H9 (cell line): ENCODE results near the gene CSRNP3. TPM values are rescaled to one million over a fixed set of nuclear protein-coding genes. Genes with fewer than 3 reads are reported as not detected.

Experiments
- DNase-seq: peaks from one replicate; pipeline ENCODE4 v3.0.0-alpha.2; 2017
- H2AFZ ChIP-seq: one replicate; pipeline ENCODE4 v1.6.1; 2013; ENCODE audit warnings: mild to moderate bottlenecking, low read length, control low read depth, moderate library complexity
- H2AK5ac ChIP-seq: 2 replicates; pipeline ENCODE4 v1.6.1; 2013; ENCODE audit warnings: low read length, control low read depth, mixed read lengths; ENCODE audit not compliant: insufficient read length
- H2BK120ac ChIP-seq: one replicate; pipeline ENCODE4 v1.6.1; 2013; ENCODE audit warnings: low read depth, mild to moderate bottlenecking, low read length, control low read depth, inconsistent platforms; ENCODE audit not compliant: poor library complexity, severe bottlenecking
- H2BK12ac ChIP-seq: 2 replicates; pipeline ENCODE4 v1.6.1; 2013; ENCODE audit warnings: low read length, control low read depth, mixed read lengths, low read depth; ENCODE audit not compliant: insufficient read length
- H2BK15ac ChIP-seq: 2 replicates; pipeline ENCODE4 v1.6.1; 2013; ENCODE audit warnings: low read depth, low read length, control low read depth
- H2BK20ac ChIP-seq: one replicate; pipeline ENCODE4 v1.6.1; 2013; ENCODE audit warnings: low read depth, mild to moderate bottlenecking, low read length, control low read depth, inconsistent platforms; ENCODE audit not compliant: poor library complexity, severe bottlenecking
- H2BK5ac ChIP-seq: 2 replicates; pipeline ENCODE4 v1.6.1; 2013; ENCODE audit warnings: low read length, control low read depth, mixed read lengths; ENCODE audit not compliant: insufficient read length
- H3K14ac ChIP-seq: 2 replicates; pipeline ENCODE4 v1.6.1; 2013; ENCODE audit warnings: low read length, control low read depth; ENCODE audit not compliant: insufficient read depth
- H3K18ac ChIP-seq: 2 replicates; pipeline ENCODE4 v1.6.1; 2013; ENCODE audit warnings: low read depth, mild to moderate bottlenecking, mixed read lengths, low read length, control low read depth; ENCODE audit not compliant: insufficient read length
- H3K23ac ChIP-seq: 2 replicates; pipeline ENCODE4 v1.6.1; 2013; ENCODE audit warnings: low read length, control low read depth, mixed read lengths, low read depth; ENCODE audit not compliant: insufficient read length
- H3K23me2 ChIP-seq: 2 replicates; pipeline ENCODE4 v1.6.1; 2013; ENCODE audit warnings: low read depth, mild to moderate bottlenecking, mixed read lengths, low read length, control low read depth; ENCODE audit not compliant: insufficient read length, poor library complexity, severe bottlenecking
- H3K27ac ChIP-seq: 2 replicates; pipeline ENCODE4 v1.5.1; 2013; ENCODE audit warnings: low read length, control low read depth, mixed read lengths, low read depth; ENCODE audit not compliant: insufficient read length
- H3K27me3 ChIP-seq: 2 replicates; pipeline ENCODE4 v1.6.1; 2013; ENCODE audit warnings: low read length, control low read depth, inconsistent platforms; ENCODE audit not compliant: insufficient read depth
- H3K4ac ChIP-seq: 2 replicates; pipeline ENCODE4 v1.6.1; 2013; ENCODE audit warnings: low read depth, mild to moderate bottlenecking, control low read depth, inconsistent platforms, low read length, moderate library complexity
- H3K4me1 ChIP-seq: 2 replicates; pipeline ENCODE4 v1.6.1; 2013; ENCODE audit warnings: low read length, control low read depth, inconsistent platforms; ENCODE audit not compliant: insufficient read depth
- H3K4me2 ChIP-seq: 2 replicates; pipeline ENCODE4 v1.6.1; 2013; ENCODE audit warnings: low read length, control low read depth, mixed read lengths; ENCODE audit not compliant: insufficient read length, insufficient read depth
- H3K56ac ChIP-seq: 2 replicates; pipeline ENCODE4 v1.6.1; 2013; ENCODE audit warnings: low read depth, mild to moderate bottlenecking, mixed read lengths, low read length, control low read depth; ENCODE audit not compliant: insufficient read length
- H3K79me1 ChIP-seq: 2 replicates; pipeline ENCODE4 v1.6.1; 2013; ENCODE audit warnings: low read depth, mild to moderate bottlenecking, moderate library complexity, low read length, control low read depth, inconsistent platforms; ENCODE audit not compliant: insufficient read depth, poor library complexity, severe bottlenecking
- H3K79me2 ChIP-seq: 2 replicates; pipeline ENCODE4 v1.6.1; 2013; ENCODE audit warnings: low read length, control low read depth, inconsistent platforms; ENCODE audit not compliant: insufficient read depth
- H3K9ac ChIP-seq: 2 replicates; pipeline ENCODE4 v1.6.1; 2013; ENCODE audit warnings: low read length, control low read depth, mixed read lengths; ENCODE audit not compliant: insufficient read length; ENCODE audit errors: extremely low read depth
- H3K9me3 ChIP-seq: one replicate; pipeline ENCODE4 v1.6.1; 2013; ENCODE audit warnings: low read depth, low read length, inconsistent platforms; ENCODE audit not compliant: control insufficient read depth
- H3T11ph ChIP-seq: one replicate; pipeline ENCODE4 v1.6.1; 2013; ENCODE audit warnings: mild to moderate bottlenecking, low read length, control low read depth, inconsistent platforms
- H4K20me1 ChIP-seq: one replicate; pipeline ENCODE4 v1.6.1; 2013; ENCODE audit not compliant: control insufficient read depth, insufficient read length, insufficient read depth
- H4K5ac ChIP-seq: 2 replicates; pipeline ENCODE4 v1.6.1; 2013; ENCODE audit warnings: low read depth, mild to moderate bottlenecking, mixed read lengths, low read length, control low read depth; ENCODE audit not compliant: insufficient read length
- H4K8ac ChIP-seq: replicated peaks from 2 replicates; pipeline ENCODE4 v1.6.1; 2013; ENCODE audit warnings: low read length, control low read depth, mixed read lengths, low read depth; ENCODE audit not compliant: insufficient read length
- H4K91ac ChIP-seq: 2 replicates; pipeline ENCODE4 v1.6.1; 2013; ENCODE audit warnings: low read depth, mild to moderate bottlenecking, moderate library complexity, mixed read lengths, low read length, control low read depth; ENCODE audit not compliant: insufficient read length
- H3K27ac Mint-ChIP-seq, 3 experiments: 2 replicates in 2 of 3; 3 replicates in 1 of 3; pipeline ENCODE4 v1.8.0; 2020 to 2021; ENCODE audit warnings: mixed read lengths in 3 of 3, mild to moderate bottlenecking in 1 of 3, moderate library complexity in 1 of 3
- H3K27me3 Mint-ChIP-seq: 2 replicates; pipeline ENCODE4 v1.8.0; 2021; ENCODE audit warnings: low read depth, mild to moderate bottlenecking, moderate library complexity, mixed read lengths
- H3K36me3 Mint-ChIP-seq, 3 experiments: 2 replicates in 2 of 3; 3 replicates in 1 of 3; pipeline ENCODE4 v1.8.0; 2020 to 2021; ENCODE audit warnings: low read depth in 3 of 3, mixed read lengths in 3 of 3; ENCODE audit not compliant: insufficient read depth in 1 of 3
- H3K4me1 Mint-ChIP-seq, 2 experiments: 2 replicates each; pipeline ENCODE4 v1.8.0; 2020; ENCODE audit warnings: mixed read lengths in 2 of 2
- H3K4me3 Mint-ChIP-seq, 2 experiments: 2 replicates in 1 of 2; 3 replicates in 1 of 2; pipeline ENCODE4 v1.8.0; 2020 to 2021; ENCODE audit warnings: mild to moderate bottlenecking in 2 of 2, mixed read lengths in 2 of 2, moderate library complexity in 1 of 2
- H3K9me3 Mint-ChIP-seq, 2 experiments: 2 replicates in 1 of 2; 3 replicates in 1 of 2; pipeline ENCODE4 v1.8.0; 2020; ENCODE audit warnings: mild to moderate bottlenecking in 2 of 2, mixed read lengths in 2 of 2, moderate library complexity in 1 of 2
- WGBS: extraction: QIAGEN DNeasy Blood & Tissue Kit; methylation state at CpG from one replicate; pipeline ENCODE4 v1.1.7; 2013; ENCODE audit warnings: missing lambda C conversion rate, low lambda C conversion rate, mixed read lengths; ENCODE audit not compliant: insufficient read length; ENCODE audit errors: extremely low coverage; 5-methylcytosine and 5-hydroxymethylcytosine counted together
- total RNA-seq: library from RNA; stranded (reverse); gene quantifications from 2 replicates; pipeline ENCODE4 v1.2.1, GENCODE V29; 2021
- TF ChIP-seq, protein P1 (sequence below): fragments of 200-600 bp; sonication (generic); conservative IDR thresholded peaks from 3 replicates; pipeline ENCODE4 v1.8.0; 2021; ENCODE audit warnings: antibody characterized with exemption, mild to moderate bottlenecking

The CSRNP3 gene
- total RNA-seq, 1 experiment from 2014 or later, result 3.6 TPM

DNA sequence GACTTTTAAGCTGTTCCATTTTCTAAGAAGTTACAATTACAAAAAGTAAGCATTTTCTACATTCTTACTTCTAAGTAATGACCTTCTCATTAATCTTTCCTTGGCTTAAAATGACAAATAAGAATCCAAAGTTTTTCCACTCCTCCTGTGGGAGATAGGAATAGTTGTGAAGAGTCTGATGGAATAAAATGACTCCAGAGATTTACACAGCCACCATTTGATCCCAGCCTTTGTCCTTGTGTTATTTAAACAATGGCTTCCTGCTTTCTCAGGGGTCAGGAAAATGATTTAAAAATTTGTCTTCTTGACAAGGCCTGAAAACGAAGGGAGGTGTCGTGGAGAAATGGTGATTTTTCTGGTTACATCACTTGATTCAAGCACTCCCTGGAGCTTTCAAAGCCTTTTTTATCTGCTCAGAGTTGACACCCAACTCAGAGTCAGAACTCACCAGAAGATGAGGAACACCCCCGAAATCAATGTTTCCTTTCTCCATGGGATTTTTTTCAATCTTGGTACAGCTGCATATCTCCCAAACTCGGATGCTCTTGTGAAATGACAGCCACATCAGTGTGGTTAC, 218.0 kb downstream of the CSRNP3 start:
- Histone ChIP-seq H3K79me1 (no peaks in the 10 kb centered on the region), H2BK120ac (no peak overlapping the region), H3K4ac (no peak overlapping the region), H2AK5ac (no peak overlapping the region), H4K91ac (no peak overlapping the region), H3K27ac (no peak overlapping the region), H3K9ac (no peak overlapping the region), H3K18ac (no peak overlapping the region), H2BK20ac (no peak overlapping the region), H3K23ac (no peak overlapping the region), H2BK12ac (no peak overlapping the region), H3K56ac (no peak overlapping the region), H3K4me2 (no peak overlapping the region), H4K5ac (no peak overlapping the region), H3K27me3 (no peaks in the 10 kb centered on the region), H4K20me1 (no peaks in the 10 kb centered on the region), H3K4me1 (no peaks in the 10 kb centered on the region; the same call in 1 of the 2 replicates), H2BK5ac (no peak overlapping the region), H3K9me3 (no peaks in the 10 kb centered on the region), H4K8ac (no peak overlapping the region), H3K14ac (no peak overlapping the region), H2BK15ac (no peak overlapping the region), H3T11ph (no peak overlapping the region), H3K79me2 (no peaks in the 10 kb centered on the region), H3K23me2 (no peaks in the 10 kb centered on the region), H2AFZ (no peak overlapping the region)
- no peaks in the 10 kb centered on the region for H3K36me3 Mint-ChIP-seq
- no peak overlapping the region for H3K4me3 Mint-ChIP-seq
- peaks cover 13 to 22% of the 10 kb centered on the region in 2 experiments for H3K4me1 Mint-ChIP-seq
- DNase-seq, result no peak
- H3K9me3 Mint-ChIP-seq, result no peaks in the 10 kb centered on the region
- 0 out of 7 replicates have a peak overlapping the region, but pooled peaks of 1 of the 3 experiments have one; percentile 35 for H3K27ac Mint-ChIP-seq
- no CpG with 5 or more reads among the region's 4 CpGs for WGBS
- TF ChIP-seq, protein P1, sequence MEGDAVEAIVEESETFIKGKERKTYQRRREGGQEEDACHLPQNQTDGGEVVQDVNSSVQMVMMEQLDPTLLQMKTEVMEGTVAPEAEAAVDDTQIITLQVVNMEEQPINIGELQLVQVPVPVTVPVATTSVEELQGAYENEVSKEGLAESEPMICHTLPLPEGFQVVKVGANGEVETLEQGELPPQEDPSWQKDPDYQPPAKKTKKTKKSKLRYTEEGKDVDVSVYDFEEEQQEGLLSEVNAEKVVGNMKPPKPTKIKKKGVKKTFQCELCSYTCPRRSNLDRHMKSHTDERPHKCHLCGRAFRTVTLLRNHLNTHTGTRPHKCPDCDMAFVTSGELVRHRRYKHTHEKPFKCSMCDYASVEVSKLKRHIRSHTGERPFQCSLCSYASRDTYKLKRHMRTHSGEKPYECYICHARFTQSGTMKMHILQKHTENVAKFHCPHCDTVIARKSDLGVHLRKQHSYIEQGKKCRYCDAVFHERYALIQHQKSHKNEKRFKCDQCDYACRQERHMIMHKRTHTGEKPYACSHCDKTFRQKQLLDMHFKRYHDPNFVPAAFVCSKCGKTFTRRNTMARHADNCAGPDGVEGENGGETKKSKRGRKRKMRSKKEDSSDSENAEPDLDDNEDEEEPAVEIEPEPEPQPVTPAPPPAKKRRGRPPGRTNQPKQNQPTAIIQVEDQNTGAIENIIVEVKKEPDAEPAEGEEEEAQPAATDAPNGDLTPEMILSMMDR, result no peak
- H3K27me3 Mint-ChIP-seq, result no peaks in the 10 kb centered on the region
